Measurements from ENCODE around the gene PRSS16.

GRCh38 chr6:27294409-27294808 lies 46.9 kb downstream of the PRSS16 start:
- no peak for TF ChIP-seq CTCF (IDR thresholded peaks at IDR 0.05; ENCODE audit: insufficient read depth, low read length, poor library complexity, severe bottlenecking)
- TF ChIP-seq EZH2phosphoT487 (conservative IDR thresholded peaks at IDR 0.05; ENCODE audit: low read length) = no peak
